ENCODE data around the gene PRKCH.

DNA sequence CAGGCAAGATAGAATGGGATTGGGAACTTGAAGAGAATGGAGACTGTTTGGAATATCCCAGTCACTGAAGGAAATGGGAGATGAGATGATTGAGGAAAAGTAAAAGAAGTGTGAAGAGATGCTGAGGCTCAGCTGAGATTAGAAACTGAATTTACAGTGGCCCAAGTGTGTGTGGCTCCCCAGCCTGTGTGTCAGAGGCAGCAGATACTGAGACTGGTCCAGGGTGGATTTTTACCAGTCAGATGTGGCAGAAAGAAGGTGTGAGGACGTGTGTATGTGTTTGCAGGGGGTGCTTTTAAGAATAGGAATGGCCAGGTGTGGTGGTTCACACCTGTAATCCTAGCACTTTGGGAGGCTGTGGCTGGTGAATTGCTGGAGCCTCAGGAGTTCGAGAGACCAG lies 42.9 kb downstream of the PRKCH start:
- no peak for TF ChIP-seq EZH2 (IDR thresholded peaks at IDR 0.05; ENCODE audit: low read length, unreplicated experiment)
- TF ChIP-seq, protein P1, sequence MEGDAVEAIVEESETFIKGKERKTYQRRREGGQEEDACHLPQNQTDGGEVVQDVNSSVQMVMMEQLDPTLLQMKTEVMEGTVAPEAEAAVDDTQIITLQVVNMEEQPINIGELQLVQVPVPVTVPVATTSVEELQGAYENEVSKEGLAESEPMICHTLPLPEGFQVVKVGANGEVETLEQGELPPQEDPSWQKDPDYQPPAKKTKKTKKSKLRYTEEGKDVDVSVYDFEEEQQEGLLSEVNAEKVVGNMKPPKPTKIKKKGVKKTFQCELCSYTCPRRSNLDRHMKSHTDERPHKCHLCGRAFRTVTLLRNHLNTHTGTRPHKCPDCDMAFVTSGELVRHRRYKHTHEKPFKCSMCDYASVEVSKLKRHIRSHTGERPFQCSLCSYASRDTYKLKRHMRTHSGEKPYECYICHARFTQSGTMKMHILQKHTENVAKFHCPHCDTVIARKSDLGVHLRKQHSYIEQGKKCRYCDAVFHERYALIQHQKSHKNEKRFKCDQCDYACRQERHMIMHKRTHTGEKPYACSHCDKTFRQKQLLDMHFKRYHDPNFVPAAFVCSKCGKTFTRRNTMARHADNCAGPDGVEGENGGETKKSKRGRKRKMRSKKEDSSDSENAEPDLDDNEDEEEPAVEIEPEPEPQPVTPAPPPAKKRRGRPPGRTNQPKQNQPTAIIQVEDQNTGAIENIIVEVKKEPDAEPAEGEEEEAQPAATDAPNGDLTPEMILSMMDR (conservative IDR thresholded peaks at IDR 0.05; ENCODE audit: low read depth, low read length) = no peak
- TF ChIP-seq EZH2phosphoT487 (IDR thresholded peaks at IDR 0.05; ENCODE audit: borderline replicate concordance, low read length) = no peak
